GM23248 (cell line): ENCODE results near the gene SPDYE1. TPM values are rescaled to one million over a fixed set of nuclear protein-coding genes. Genes with fewer than 3 reads are reported as not detected.

Source experiments
- DNase-seq: peaks from one replicate; pipeline ENCODE4 v3.0.0-alpha.2; 2015
- H2AFZ ChIP-seq: fragments of 200-600 bp; sonication (generic); 2 replicates; pipeline ENCODE4 v1.6.1; 2016; ENCODE audit warnings: antibody characterized with exemption
- H3F3A ChIP-seq: fragments of 200-600 bp; sonication (generic); 2 replicates; pipeline ENCODE4 v1.6.1; 2016; ENCODE audit warnings: mild to moderate bottlenecking, antibody characterized with exemption, mixed run types; ENCODE audit not compliant: insufficient read depth
- H3K27ac ChIP-seq: fragments of 200-600 bp; sonication (generic); 2 replicates; pipeline ENCODE4 v1.5.1; 2016; ENCODE audit warnings: mild to moderate bottlenecking
- H3K27me3 ChIP-seq: fragments of 200-600 bp; sonication (generic); replicated peaks from 2 replicates; pipeline ENCODE4 v1.6.1; 2016; ENCODE audit warnings: mild to moderate bottlenecking; ENCODE audit not compliant: insufficient read depth
- H3K36me3 ChIP-seq: fragments of 200-600 bp; sonication (generic); 2 replicates; pipeline ENCODE4 v1.6.1; 2016; ENCODE audit warnings: low read depth, mild to moderate bottlenecking
- H3K4me1 ChIP-seq: fragments of 200-600 bp; sonication (generic); 2 replicates; pipeline ENCODE4 v1.6.1; 2016; ENCODE audit warnings: mild to moderate bottlenecking; ENCODE audit not compliant: insufficient read depth
- H3K4me2 ChIP-seq: fragments of 200-600 bp; sonication (generic); one replicate; pipeline ENCODE4 v1.6.1; 2016; ENCODE audit warnings: mild to moderate bottlenecking; ENCODE audit not compliant: unreplicated experiment
- H3K4me3 ChIP-seq: fragments of 200-600 bp; sonication (generic); 2 replicates; pipeline ENCODE4 v1.5.1; 2016; ENCODE audit warnings: mild to moderate bottlenecking
- H3K79me2 ChIP-seq: fragments of 200-600 bp; sonication (generic); 2 replicates; pipeline ENCODE4 v1.6.1; 2016; ENCODE audit warnings: mild to moderate bottlenecking; ENCODE audit not compliant: insufficient read depth
- H3K9ac ChIP-seq: fragments of 200-600 bp; sonication (generic); 2 replicates; pipeline ENCODE4 v1.6.1; 2016; ENCODE audit warnings: mild to moderate bottlenecking
- H3K9me2 ChIP-seq: fragments of 200-600 bp; sonication (generic); 2 replicates; pipeline ENCODE4 v1.6.1; 2016; ENCODE audit warnings: mixed run types, mild to moderate bottlenecking, moderate library complexity; ENCODE audit not compliant: insufficient read depth
- H3K9me3 ChIP-seq: fragments of 200-600 bp; sonication (generic); one replicate; pipeline ENCODE4 v1.6.1; 2017; ENCODE audit warnings: low read depth
- H4K20me1 ChIP-seq: fragments of 200-600 bp; sonication (generic); 2 replicates; pipeline ENCODE4 v1.6.0; 2016; ENCODE audit not compliant: insufficient read depth
- EZH2 ChIP-seq: fragments of 200-600 bp; sonication (generic); IDR thresholded peaks from 2 replicates; pipeline ENCODE4 v1.6.1; 2018; ENCODE audit warnings: antibody characterized with exemption, mild to moderate bottlenecking; ENCODE audit not compliant: insufficient read depth, poor library complexity, severe bottlenecking
- EZH2phosphoT487 ChIP-seq: fragments of 200-600 bp; sonication (generic); IDR thresholded peaks from 2 replicates; pipeline ENCODE4 v1.6.1; 2018; ENCODE audit warnings: antibody characterized with exemption, moderate library complexity, mild to moderate bottlenecking, low read depth; ENCODE audit not compliant: insufficient read depth
- WGBS, 2 experiments: methylation state at CpG; one replicate each; pipeline ENCODE4 v1.1.6; 2015 to 2017; ENCODE audit warnings: low lambda C conversion rate in 2 of 2, low coverage in 1 of 2; ENCODE audit errors: missing lambda C conversion rate in 2 of 2; 5-methylcytosine and 5-hydroxymethylcytosine counted together
- in situ Hi-C: fragments of 300-500 bp; cut with MboI; formaldehyde crosslinking; loops from 2 replicates; pipeline ENCODE4 v1.15.0; 2020
- polyA plus RNA-seq: library from polyadenylated mRNA; unstranded; fragments of >200 nt; fragmentation: Nextera tagmentation; extraction: Ambion mirVana; gene quantifications from 2 replicates; pipeline ENCODE4 v1.2.1, GENCODE V29; 2016
- total RNA-seq: library from RNA; depleted of rRNA; stranded (reverse); fragments of >200 nt; shearing (Covaris generic); gene quantifications from 2 replicates; pipeline ENCODE4 v1.2.3, GENCODE V29; 2014

Gene SPDYE1
- total and polyA plus RNA-seq, 2 experiments from 2014 or later: 0.60 TPM; not detected in 1

- no peaks in the 10 kb centered on the region for H3K9me2 ChIP-seq
- no peak overlapping the region for H3K9ac ChIP-seq
- DNase-seq: no peak
- 54 to 73% methylated on average over 2 of the region's 2 CpGs for WGBS, 2 experiments
- no peaks in the 10 kb centered on the region for H3K9me3 ChIP-seq
- TF ChIP-seq EZH2phosphoT487: no peak
- no peak for TF ChIP-seq EZH2
- no peak overlapping the region for H3K27ac ChIP-seq
- no peaks in the 10 kb centered on the region for H3K4me1 ChIP-seq
- H3K27me3 ChIP-seq: no peaks in the 10 kb centered on the region
- H4K20me1 ChIP-seq: no peaks in the 10 kb centered on the region
- H3K36me3 ChIP-seq: no peaks in the 10 kb centered on the region
- no peak overlapping the region for H2AFZ ChIP-seq
- H3K4me3 ChIP-seq: no peak overlapping the region
- no peak overlapping the region for H3K4me2 ChIP-seq
- H3F3A ChIP-seq: no peaks in the 10 kb centered on the region; the same call in 1 of the 2 replicates
- H3K79me2 ChIP-seq: peaks cover 28% of the 10 kb centered on the region
- in situ Hi-C loops: no loop called here
Measured at GRCh38 chr7:44042221-44042620, 44.5 kb downstream of the SPDYE1 start.

GRCh38 chr7:44043902-44044301, 46.2 kb downstream of the SPDYE1 start:
- Histone ChIP-seq H3K27me3 (no peaks in the 10 kb centered on the region), H3K9ac (peak overlapping the region; percentile 88), H3K9me2 (no peaks in the 10 kb centered on the region), H2AFZ (peak overlapping the region; percentile 83), H3K79me2 (peaks cover 44% of the 10 kb centered on the region), H3K36me3 (no peaks in the 10 kb centered on the region), H4K20me1 (0 out of 2 replicates have a peak, but pooled peaks cover 3% of the 10 kb centered on the region), H3K4me3 (peak overlapping the region; percentile 86), H3K4me2 (peak overlapping the region; percentile 94), H3K4me1 (no peaks in the 10 kb centered on the region), H3K27ac (peak overlapping the region; percentile 53; the same call in 1 of the 2 replicates), H3F3A (no peaks in the 10 kb centered on the region; the same call in 1 of the 2 replicates), H3K9me3 (no peaks in the 10 kb centered on the region)
- DNase-seq: no peak
- WGBS, 2 experiments: 27 to 34% methylated on average over 8 of the region's 8 CpGs
- TF ChIP-seq EZH2: no peak
- no peak for TF ChIP-seq EZH2phosphoT487
- in situ Hi-C loops: no loop called here

- TF ChIP-seq EZH2phosphoT487 (no peak), EZH2 (no peak)
- Histone ChIP-seq H3K9me3 (no peaks in the 10 kb centered on the region), H3K27ac (peak within 1 kb of the TSS; percentile 53), H3K36me3 (no peaks in the 10 kb centered on the region), H4K20me1 (0 out of 2 replicates have a peak, but pooled peaks cover 3% of the 10 kb centered on the region), H3K79me2 (peaks cover 51% of the 10 kb centered on the region), H2AFZ (peak within 1 kb of the TSS; percentile 83), H3K9me2 (no peaks in the 10 kb centered on the region), H3K9ac (peak within 1 kb of the TSS; percentile 88), H3K4me1 (no peaks in the 10 kb centered on the region), H3F3A (no peaks in the 10 kb centered on the region; the same call in 1 of the 2 replicates), H3K27me3 (no peaks in the 10 kb centered on the region), H3K4me2 (peak within 1 kb of the TSS; percentile 94), H3K4me3 (peak within 1 kb of the TSS; percentile 86)
- 1 to 2% methylated on average over 42 to 65 of the region's 74 CpGs for WGBS, 2 experiments
- in situ Hi-C loops: no loop called here
- DNase-seq: peak; percentile 97
Measured at GRCh38 chr7:44044315-44045225, 46.9 kb downstream of the SPDYE1 start, which contains the start of gene DBNL. DBNL (plus strand) TSS chr7:44044702; CDS start chr7:44044738, 36 bp downstream.

- H3K4me1 ChIP-seq: no peaks in the 10 kb centered on the region
- H3K27me3 ChIP-seq: no peaks in the 10 kb centered on the region
- H3K27ac ChIP-seq: peak overlapping the region; percentile 53
- no peaks in the 10 kb centered on the region for H3K9me2 ChIP-seq
- peak overlapping the region; percentile 88 for H3K9ac ChIP-seq
- TF ChIP-seq EZH2phosphoT487 (no peak), EZH2 (no peak)
- H3K4me3 ChIP-seq: peak overlapping the region; percentile 86
- no peaks in the 10 kb centered on the region for H3K36me3 ChIP-seq
- H2AFZ ChIP-seq: peak overlapping the region; percentile 83
- H3F3A ChIP-seq: no peaks in the 10 kb centered on the region; the same call in 1 of the 2 replicates
- H3K4me2 ChIP-seq: peak overlapping the region; percentile 91
- 15 to 16% methylated on average over 15 of the region's 15 CpGs for WGBS, 2 experiments
- H3K9me3 ChIP-seq: no peaks in the 10 kb centered on the region
- in situ Hi-C loops: no loop called here
- DNase-seq: peak; percentile 79
- H3K79me2 ChIP-seq: peaks cover 60% of the 10 kb centered on the region
- H4K20me1 ChIP-seq: 0 out of 2 replicates have a peak, but pooled peaks cover 3% of the 10 kb centered on the region
Measured at GRCh38 chr7:44045226-44046014, 47.7 kb downstream of the SPDYE1 start.
